Caco-2 (cell line): ENCODE data around the gene KCNK3. TPM values are rescaled to one million over a fixed set of nuclear protein-coding genes. Genes with fewer than 3 reads are reported as not detected.
A peak's percentile ranks its signal among the peaks of the same experiment; 100 is the strongest.

ENCODE experiments used
- BruUV-seq: library from RNA; stranded (reverse); fragments of 400-500 nt; replicated peaks from 2 replicates; lab custom pipeline; 2021; lab: Mats Ljungman, UMichigan
- CTCF ChIA-PET: fragments of 300-600 bp; sonication (Branson Sonifier 250); formaldehyde crosslinking; loops from one replicate; lab custom pipeline; 2022; ENCODE audit warnings: antibody characterized with exemption; lab: Charles Lee
- POLR2A ChIA-PET: fragments of 300-600 bp; sonication (Branson Sonifier 250); formaldehyde crosslinking; loops from one replicate; lab custom pipeline; 2022; ENCODE audit warnings: antibody characterized with exemption; lab: Charles Lee
- DNase-seq, 2 experiments: peaks; one replicate each; pipeline versions ENCODE4 v3.0.0 to v3.0.0-alpha.2; 2020 to 2022
- H3K27me3 ChIP-seq: replicated peaks from 2 replicates; pipeline ENCODE4 v1.6.0; 2011; ENCODE audit warnings: low read length; ENCODE audit not compliant: control insufficient read depth, insufficient read depth
- H3K36me3 ChIP-seq: 2 replicates; pipeline ENCODE4 v1.5.1; 2011; ENCODE audit warnings: low read length; ENCODE audit not compliant: control insufficient read depth, insufficient read depth
- H3K4me1 ChIP-seq: fragments of 250-450 bp; sonication (Bioruptor Pico); 2 replicates; pipeline ENCODE4 v1.5.1; 2020; ENCODE audit warnings: mild to moderate bottlenecking
- H3K4me3 ChIP-seq: 2 replicates; pipeline ENCODE4 v1.5.1; 2011; ENCODE audit warnings: low read depth, mild to moderate bottlenecking, control low read depth, low read length
- H3K9me3 ChIP-seq: fragments of 250-450 bp; sonication (Bioruptor Pico); 2 replicates; pipeline ENCODE4 v1.5.1; 2020; ENCODE audit warnings: mild to moderate bottlenecking, moderate library complexity
- H3K27ac Mint-ChIP-seq: one replicate; pipeline ENCODE4 v1.8.0; 2022; ENCODE audit warnings: mixed read lengths; ENCODE audit not compliant: unreplicated experiment
- H3K27me3 Mint-ChIP-seq: one replicate; pipeline ENCODE4 v1.8.0; 2022; ENCODE audit warnings: mixed read lengths; ENCODE audit not compliant: insufficient read depth, unreplicated experiment
- H3K36me3 Mint-ChIP-seq: one replicate; pipeline ENCODE4 v1.8.0; 2022; ENCODE audit warnings: mild to moderate bottlenecking, mixed read lengths; ENCODE audit not compliant: insufficient read depth, unreplicated experiment
- H3K4me1 Mint-ChIP-seq: one replicate; pipeline ENCODE4 v1.8.0; 2022; ENCODE audit warnings: low read depth, mixed read lengths; ENCODE audit not compliant: unreplicated experiment
- H3K4me3 Mint-ChIP-seq: one replicate; pipeline ENCODE4 v1.8.0; 2022; ENCODE audit warnings: mild to moderate bottlenecking, moderate library complexity, mixed read lengths; ENCODE audit not compliant: unreplicated experiment
- H3K9me3 Mint-ChIP-seq: one replicate; pipeline ENCODE4 v1.8.0; 2022; ENCODE audit warnings: mixed read lengths; ENCODE audit not compliant: unreplicated experiment
- intact Hi-C: fragments of 100-400 bp; cut with micrococcal nuclease; formaldehyde crosslinking; loops from one replicate; pipeline ENCODE4 v1.10.0; 2022; ENCODE audit not compliant: unreplicated experiment
- total RNA-seq: library from RNA; stranded (reverse); gene quantifications from 2 replicates; pipeline ENCODE4 v1.2.3, GENCODE V29; 2022
- TF ChIP-seq, protein P1 (sequence below), 2 experiments: fragments of 200-600 bp in 1 of 2; IDR thresholded peaks; 1 replicate in 1 of 2; 2 replicates in 1 of 2; pipeline versions ENCODE4 v1.5.1 to v1.8.0; 2011 to 2022; ENCODE audit warnings: antibody characterized with exemption in 1 of 2, control low read depth in 1 of 2, inconsistent platforms in 1 of 2, low read depth in 1 of 2, low read length in 1 of 2, mild to moderate bottlenecking in 1 of 2, moderate library complexity in 1 of 2; ENCODE audit not compliant: insufficient read depth in 1 of 2, severe bottlenecking in 1 of 2, unreplicated experiment in 1 of 2

The KCNK3 gene
- total RNA-seq, 1 experiment from 2014 or later = 0.36 TPM

DNA sequence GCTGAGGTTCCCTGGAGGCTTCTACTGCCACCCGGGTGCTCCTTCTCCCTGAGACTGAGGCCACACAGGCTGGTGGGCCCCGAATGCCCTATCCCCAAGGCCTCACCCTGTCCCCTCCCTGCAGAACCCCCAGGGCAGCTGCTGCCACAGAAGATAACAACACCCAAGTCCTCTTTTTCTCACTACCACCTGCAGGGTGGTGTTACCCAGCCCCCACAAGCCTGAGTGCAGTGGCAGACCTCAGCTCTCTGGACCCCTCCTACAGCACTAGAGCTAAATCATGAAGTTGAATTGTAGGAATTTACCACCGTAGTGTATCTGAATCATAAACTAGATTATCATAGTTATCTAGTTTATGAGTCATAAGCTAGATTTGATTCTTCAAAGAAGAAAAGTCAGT lies 86.0 kb downstream of the KCNK3 start:
- no peaks in the 10 kb centered on the region for H3K27me3 Mint-ChIP-seq
- Histone ChIP-seq H3K27me3 (no peaks in the 10 kb centered on the region), H3K9me3 (no peaks in the 10 kb centered on the region), H3K36me3 (peaks cover 2% of the 10 kb centered on the region), H3K4me3 (no peak overlapping the region), H3K4me1 (no peaks in the 10 kb centered on the region)
- intact Hi-C loops = no loop called here
- no peak overlapping the region for H3K4me3 Mint-ChIP-seq
- BruUV-seq = no TSS peak
- H3K9me3 Mint-ChIP-seq = no peaks in the 10 kb centered on the region
- ChIA-PET POLR2A (no interaction called here), CTCF (no interaction called here)
- no peak overlapping the region for H3K27ac Mint-ChIP-seq
- peaks cover 70% of the 10 kb centered on the region for H3K36me3 Mint-ChIP-seq
- no peak for DNase-seq
- TF ChIP-seq, protein P1, sequence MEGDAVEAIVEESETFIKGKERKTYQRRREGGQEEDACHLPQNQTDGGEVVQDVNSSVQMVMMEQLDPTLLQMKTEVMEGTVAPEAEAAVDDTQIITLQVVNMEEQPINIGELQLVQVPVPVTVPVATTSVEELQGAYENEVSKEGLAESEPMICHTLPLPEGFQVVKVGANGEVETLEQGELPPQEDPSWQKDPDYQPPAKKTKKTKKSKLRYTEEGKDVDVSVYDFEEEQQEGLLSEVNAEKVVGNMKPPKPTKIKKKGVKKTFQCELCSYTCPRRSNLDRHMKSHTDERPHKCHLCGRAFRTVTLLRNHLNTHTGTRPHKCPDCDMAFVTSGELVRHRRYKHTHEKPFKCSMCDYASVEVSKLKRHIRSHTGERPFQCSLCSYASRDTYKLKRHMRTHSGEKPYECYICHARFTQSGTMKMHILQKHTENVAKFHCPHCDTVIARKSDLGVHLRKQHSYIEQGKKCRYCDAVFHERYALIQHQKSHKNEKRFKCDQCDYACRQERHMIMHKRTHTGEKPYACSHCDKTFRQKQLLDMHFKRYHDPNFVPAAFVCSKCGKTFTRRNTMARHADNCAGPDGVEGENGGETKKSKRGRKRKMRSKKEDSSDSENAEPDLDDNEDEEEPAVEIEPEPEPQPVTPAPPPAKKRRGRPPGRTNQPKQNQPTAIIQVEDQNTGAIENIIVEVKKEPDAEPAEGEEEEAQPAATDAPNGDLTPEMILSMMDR (IDR thresholded peaks at IDR 0.05; ENCODE audit: insufficient read depth in 1 of 2, low read depth in 1 of 2, low read length in 1 of 2, severe bottlenecking in 1 of 2, unreplicated experiment in 1 of 2) = no peak
- H3K4me1 Mint-ChIP-seq = no peaks in the 10 kb centered on the region

DNA sequence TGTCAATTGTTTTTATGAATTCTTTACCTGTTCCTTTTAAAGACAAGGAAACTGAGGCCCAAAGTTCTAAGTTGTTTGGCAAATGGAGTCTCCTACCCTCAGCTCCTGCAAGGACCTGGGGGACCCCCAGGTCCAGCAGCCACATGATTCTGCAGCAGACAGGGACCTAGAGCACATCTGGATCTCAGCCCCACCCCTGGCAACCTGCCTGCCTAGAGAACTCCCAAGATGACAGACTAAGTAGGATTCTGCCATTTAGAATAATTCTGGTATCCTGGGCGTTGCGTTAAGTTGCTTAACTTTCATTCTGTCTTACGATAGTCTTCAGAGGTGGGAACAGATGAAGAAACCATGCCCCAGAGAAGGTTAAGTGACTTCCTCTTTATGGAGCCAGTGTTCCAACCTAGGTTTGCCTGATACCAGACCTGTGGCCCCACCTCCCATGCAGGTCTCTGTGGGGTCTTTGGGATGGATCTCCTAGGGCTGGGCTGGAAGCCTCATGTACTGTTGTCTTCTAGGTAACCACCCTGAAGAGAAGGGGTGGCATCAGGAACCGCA lies 87.8 kb downstream of the KCNK3 start:
- Mint-ChIP-seq H3K4me3 (no peak overlapping the region), H3K27me3 (no peaks in the 10 kb centered on the region), H3K27ac (no peak overlapping the region), H3K36me3 (peaks cover 65% of the 10 kb centered on the region), H3K9me3 (no peaks in the 10 kb centered on the region), H3K4me1 (no peaks in the 10 kb centered on the region)
- Histone ChIP-seq H3K4me3 (no peak overlapping the region), H3K9me3 (no peaks in the 10 kb centered on the region), H3K27me3 (no peaks in the 10 kb centered on the region), H3K4me1 (peaks cover 6% of the 10 kb centered on the region), H3K36me3 (peaks cover 2% of the 10 kb centered on the region)
- CTCF ChIA-PET = no interaction called here
- POLR2A ChIA-PET = no interaction called here
- intact Hi-C loops = no loop called here
- TSS peak; percentile 14 for BruUV-seq
- TF ChIP-seq, protein P1 (IDR thresholded peaks at IDR 0.05; ENCODE audit: insufficient read depth in 1 of 2, low read depth in 1 of 2, low read length in 1 of 2, severe bottlenecking in 1 of 2, unreplicated experiment in 1 of 2) = no peak
- no peak for DNase-seq

Other genes starting within 250 kb of the KCNK3 start
- gene OTOF, start 214.6 kb upstream of the KCNK3 start, total RNA-seq = 0.09 TPM in 2 replicates
- not detected in 2 replicates for gene CIB4, start 51.4 kb upstream of the KCNK3 start, total RNA-seq
- 44.1 and 45.7 TPM in 2 replicates for gene SLC35F6, start 71.6 kb downstream of the KCNK3 start, total RNA-seq
- 38.4 and 39.9 TPM in 2 replicates for gene CENPA, start 93.3 kb downstream of the KCNK3 start, total RNA-seq
- gene DPYSL5, start 155.4 kb downstream of the KCNK3 start, total RNA-seq = 0.74 and 2.4 TPM in 2 replicates